MCF 10A (cell line): ENCODE data around the gene MRPS23. TPM values are rescaled to one million over a fixed set of nuclear protein-coding genes. Genes with fewer than 3 reads are reported as not detected.
A peak's percentile ranks its signal among the peaks of the same experiment; 100 is the strongest.

Source experiments
- BruUV-seq: library from RNA; stranded (reverse); fragments of 400-500 nt; replicated peaks from 2 replicates; lab custom pipeline; 2021; lab: Mats Ljungman, UMichigan
- CTCF ChIA-PET: fragments of 300-600 bp; sonication (Branson Sonifier 250); formaldehyde crosslinking; extraction: SDS; loops from one replicate; lab custom pipeline; 2021; ENCODE audit warnings: antibody characterized with exemption, inconsistent platforms; lab: Yijun Ruan, JAX
- POLR2A ChIA-PET: fragments of 300-600, 350-650 bp; sonication (Branson Sonifier 250); formaldehyde crosslinking; extraction: SDS; loops from one replicate; lab custom pipeline; 2020; ENCODE audit warnings: antibody characterized with exemption, inconsistent platforms; lab: Yijun Ruan, JAX
- DNase-seq: peaks from one replicate; pipeline ENCODE4 v3.0.0-alpha.2; 2018; ENCODE audit not compliant: unreplicated experiment
- H3K27ac Mint-ChIP-seq: one replicate; pipeline ENCODE4 v1.8.0; 2022; ENCODE audit warnings: mild to moderate bottlenecking, low read depth, mixed read lengths; ENCODE audit not compliant: unreplicated experiment
- H3K27me3 Mint-ChIP-seq: one replicate; pipeline ENCODE4 v1.8.0; 2022; ENCODE audit warnings: mixed read lengths; ENCODE audit not compliant: insufficient read depth, unreplicated experiment
- H3K36me3 Mint-ChIP-seq: one replicate; pipeline ENCODE4 v1.8.0; 2022; ENCODE audit warnings: mild to moderate bottlenecking, moderate library complexity, mixed read lengths; ENCODE audit not compliant: insufficient read depth, unreplicated experiment
- H3K4me1 Mint-ChIP-seq: one replicate; pipeline ENCODE4 v1.8.0; 2022; ENCODE audit warnings: mixed read lengths; ENCODE audit not compliant: insufficient read depth, unreplicated experiment
- H3K4me3 Mint-ChIP-seq: one replicate; pipeline ENCODE4 v1.8.0; 2022; ENCODE audit warnings: mild to moderate bottlenecking, moderate library complexity, mixed read lengths; ENCODE audit not compliant: unreplicated experiment
- H3K9me3 Mint-ChIP-seq: one replicate; pipeline ENCODE4 v1.8.0; 2022; ENCODE audit warnings: mixed read lengths; ENCODE audit not compliant: unreplicated experiment
- CTCF ChIP-seq: fragments of 200-600 bp; IDR thresholded peaks from one replicate; pipeline ENCODE4 v1.8.0; 2022; ENCODE audit warnings: antibody characterized with exemption, mild to moderate bottlenecking; ENCODE audit not compliant: unreplicated experiment
- intact Hi-C: fragments of 100-400 bp; cut with micrococcal nuclease; formaldehyde crosslinking; loops from 2 replicates; pipeline ENCODE4 v1.14.1; 2022
- total RNA-seq: library from RNA; stranded (reverse); gene quantifications from 2 replicates; pipeline ENCODE4 v1.2.3, GENCODE V29; 2022

The MRPS23 gene
- total RNA-seq, 1 experiment from 2014 or later = 59.3 TPM

- Mint-ChIP-seq H3K4me3 (peak overlapping the region; percentile 13), H3K36me3 (peaks cover 20% of the 10 kb centered on the region), H3K27me3 (no peaks in the 10 kb centered on the region), H3K9me3 (no peaks in the 10 kb centered on the region), H3K27ac (peak overlapping the region; percentile 75), H3K4me1 (peaks cover 37% of the 10 kb centered on the region)
- POLR2A ChIA-PET = interaction anchor here (0.7 to 4.5 kb wide), 22 partner anchors 11 to 127 kb away, joined by 3 to 35 read pairs (median 5); partner anchors contain the start of genes MRPS23 and SRSF1
- DNase-seq = no peak
- no peak for TF ChIP-seq CTCF
- intact Hi-C loops = loop anchor here (1.0 kb wide), 1 partner anchor 11 kb away; no protein-coding TSS in a partner anchor
- CTCF ChIA-PET = interaction anchor here (0.9 to 8.9 kb wide), 8 partner anchors 12 to 115 kb away, joined by 4 to 81 read pairs (median 6); partner anchors contain the start of gene CUEDC1
- BruUV-seq = no TSS peak
These were observed 29.7 kb upstream of the MRPS23 start for GRCh38 chr17:57879437-57880085.

- BruUV-seq = no TSS peak
- CTCF ChIA-PET = interaction anchor here (0.5 to 8.9 kb wide), 12 partner anchors 11 to 119 kb away, joined by 3 to 81 read pairs (median 4); no protein-coding TSS in a partner anchor
- DNase-seq = no peak
- Mint-ChIP-seq H3K9me3 (no peaks in the 10 kb centered on the region), H3K27me3 (no peaks in the 10 kb centered on the region), H3K36me3 (peaks cover 18% of the 10 kb centered on the region), H3K27ac (peak overlapping the region; percentile 75), H3K4me1 (peaks cover 46% of the 10 kb centered on the region), H3K4me3 (no peak overlapping the region)
- POLR2A ChIA-PET = interaction anchor here (0.9 to 4.5 kb wide), 15 partner anchors 9 to 474 kb away, joined by 3 to 35 read pairs (median 8); partner anchors contain the start of genes MRPS23, SRSF1 and SUPT4H1
- intact Hi-C loops = no loop called here
- TF ChIP-seq CTCF = no peak
These were observed 28.0 kb upstream of the MRPS23 start for GRCh38 chr17:57877803-57878377.

DNA sequence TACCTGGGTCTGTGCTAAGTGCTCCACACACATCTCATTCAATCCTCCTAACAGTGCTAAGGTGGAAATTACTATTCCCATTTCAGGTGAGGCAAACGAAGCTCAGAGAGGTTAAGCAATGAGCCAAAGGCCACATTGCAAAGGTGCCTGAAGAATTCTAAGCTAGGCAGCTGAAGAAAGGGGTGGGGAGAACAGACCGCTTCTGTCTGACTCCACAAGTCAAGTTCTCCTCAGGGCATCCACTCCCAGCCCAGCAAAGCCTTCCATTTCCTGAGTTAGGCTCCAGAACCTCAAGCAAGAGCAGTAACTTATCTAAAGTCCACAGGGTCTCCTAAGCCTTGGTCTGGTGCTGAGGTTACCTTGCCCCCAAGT is 27.0 kb upstream of the MRPS23 start:
- no peaks in the 10 kb centered on the region for H3K27me3 Mint-ChIP-seq
- peaks cover 46% of the 10 kb centered on the region for H3K4me1 Mint-ChIP-seq
- intact Hi-C loops = no loop called here
- POLR2A ChIA-PET = interaction anchor here (0.8 to 4.5 kb wide), 9 partner anchors 8 to 130 kb away, joined by 3 to 32 read pairs (median 7); partner anchors contain the start of gene SRSF1
- H3K4me3 Mint-ChIP-seq = no peak overlapping the region
- peak overlapping the region; percentile 9 for H3K27ac Mint-ChIP-seq
- H3K36me3 Mint-ChIP-seq = peaks cover 27% of the 10 kb centered on the region
- CTCF ChIA-PET = interaction anchor here (0.6 to 8.9 kb wide), 8 partner anchors 9 to 123 kb away, joined by 3 to 81 read pairs (median 5); no protein-coding TSS in a partner anchor
- no peaks in the 10 kb centered on the region for H3K9me3 Mint-ChIP-seq
- no peak for DNase-seq
- no TSS peak for BruUV-seq
- no peak for TF ChIP-seq CTCF
